ENCODE data around the gene GAB2.
A peak's percentile ranks its signal among the peaks of the same experiment; 100 is the strongest.

Gene GAB2

GRCh38 chr11:78420255-78420764 is 2.7 kb upstream of the GAB2 start:
- TF ChIP-seq POLR2AphosphoS5 (IDR thresholded peaks at IDR 0.05; ENCODE audit: low read depth, low read length), result no peak

DNA sequence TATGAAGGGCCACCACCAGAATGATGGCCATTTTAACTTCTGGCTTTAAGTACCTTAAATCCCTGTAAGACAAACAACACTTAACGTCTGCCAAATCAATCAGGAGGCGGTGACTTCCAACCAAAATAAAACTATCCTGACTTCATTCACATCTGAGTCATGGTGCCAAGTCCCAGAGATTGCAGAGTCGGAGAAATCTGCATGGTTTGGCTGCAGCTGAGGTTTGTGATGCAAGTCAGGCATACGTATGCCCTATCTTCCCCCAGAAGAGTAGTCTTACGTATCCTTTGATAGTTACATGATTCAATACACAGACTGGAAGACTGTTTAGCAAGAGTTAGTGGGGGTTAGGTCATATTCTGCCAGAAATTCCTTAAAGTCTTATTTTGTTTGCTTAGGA is 1.7 kb upstream of the GAB2 start:
- TF ChIP-seq FOXP2 (optimal IDR thresholded peaks at IDR 0.05; ENCODE audit: borderline replicate concordance, extremely low read depth, extremely low read length, insufficient read depth) (no peak), REST (IDR thresholded peaks at IDR 0.05; ENCODE audit: insufficient read depth in 1 of 2, low read depth in 2 of 2, low read length in 2 of 2) (no peak), SIN3A (IDR thresholded peaks at IDR 0.05; ENCODE audit: borderline replicate concordance, insufficient read depth, low read length) (no peak), POLR2AphosphoS5 (IDR thresholded peaks at IDR 0.05; ENCODE audit: low read depth, low read length) (no peak), TAF1 (IDR thresholded peaks at IDR 0.05; ENCODE audit: borderline replicate concordance, insufficient read depth, low read length) (no peak)

GRCh38 chr11:78418584-78419211 is 1.1 kb upstream of the GAB2 start:
- TF ChIP-seq POLR2AphosphoS5 (IDR thresholded peaks at IDR 0.05; ENCODE audit: low read depth, low read length) (no peak), TAF1 (IDR thresholded peaks at IDR 0.05; ENCODE audit: borderline replicate concordance, insufficient read depth, low read length) (no peak), REST (IDR thresholded peaks at IDR 0.05; ENCODE audit: insufficient read depth in 1 of 2, low read depth in 2 of 2, low read length in 2 of 2) (no peak), SIN3A (IDR thresholded peaks at IDR 0.05; ENCODE audit: borderline replicate concordance, insufficient read depth, low read length) (no peak), FOXP2 (optimal IDR thresholded peaks at IDR 0.05; ENCODE audit: borderline replicate concordance, extremely low read depth, extremely low read length, insufficient read depth) (no peak)

GRCh38 chr11:78417888-78418583 is 416 bp upstream of the GAB2 start:
- TF ChIP-seq POLR2AphosphoS5 (IDR thresholded peaks at IDR 0.05; ENCODE audit: low read depth, low read length) (0 out of 2 replicates have a peak, but pooled peaks have one; percentile 5), TAF1 (IDR thresholded peaks at IDR 0.05; ENCODE audit: borderline replicate concordance, insufficient read depth, low read length) (0 out of 2 replicates have a peak, but pooled peaks have one; percentile 19), FOXP2 (optimal IDR thresholded peaks at IDR 0.05; ENCODE audit: borderline replicate concordance, extremely low read depth, extremely low read length, insufficient read depth) (no peak)

- TF ChIP-seq POLR2AphosphoS5 (IDR thresholded peaks at IDR 0.05; ENCODE audit: low read depth, low read length) (no peak; the same call in 1 of the 2 replicates), FOXP2 (optimal IDR thresholded peaks at IDR 0.05; ENCODE audit: borderline replicate concordance, extremely low read depth, extremely low read length, insufficient read depth) (peak; percentile 74), TAF1 (IDR thresholded peaks at IDR 0.05; ENCODE audit: borderline replicate concordance, insufficient read depth, low read length) (peak; percentile 53; the same call in 1 of the 2 replicates), SIN3A (IDR thresholded peaks at IDR 0.05; ENCODE audit: borderline replicate concordance, insufficient read depth, low read length) (peak; percentile 41; the same call in 1 of the 2 replicates), REST (IDR thresholded peaks at IDR 0.05; ENCODE audit: insufficient read depth in 1 of 2, low read depth in 2 of 2, low read length in 2 of 2) (peak in 1 of 2 experiments; percentile 61; a peak in 1 of 4 replicates)
Measured at GRCh38 chr11:78416285-78417174, 1.1 kb downstream of the GAB2 start.
